ENCODE measurements around the gene DST.

DNA sequence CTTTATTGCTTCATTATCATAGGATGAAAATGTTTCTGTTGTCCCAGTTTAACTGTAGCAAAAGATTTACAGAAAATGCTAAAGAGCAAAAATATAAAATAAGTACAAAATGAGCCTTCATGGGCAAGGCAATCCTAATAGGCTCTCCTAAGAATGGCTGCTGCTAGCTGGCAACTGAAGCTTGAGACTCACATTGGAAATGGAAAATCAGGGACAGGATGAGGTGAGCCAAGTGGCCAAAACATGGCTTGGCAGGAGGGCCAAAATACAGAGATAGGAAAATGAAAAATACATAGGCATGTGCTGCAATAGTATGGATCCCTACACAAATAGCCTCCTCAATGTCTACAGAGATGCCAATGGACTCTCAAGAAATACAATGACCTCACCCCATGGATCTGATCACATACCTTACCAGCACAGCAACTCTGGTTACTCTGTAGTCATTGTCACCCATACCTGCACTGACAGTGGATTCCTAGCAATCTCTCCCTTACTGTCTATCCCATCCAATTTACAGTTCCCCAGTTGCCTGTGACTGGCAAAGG, 105.4 kb downstream of the DST start:
- TF ChIP-seq, protein P1, sequence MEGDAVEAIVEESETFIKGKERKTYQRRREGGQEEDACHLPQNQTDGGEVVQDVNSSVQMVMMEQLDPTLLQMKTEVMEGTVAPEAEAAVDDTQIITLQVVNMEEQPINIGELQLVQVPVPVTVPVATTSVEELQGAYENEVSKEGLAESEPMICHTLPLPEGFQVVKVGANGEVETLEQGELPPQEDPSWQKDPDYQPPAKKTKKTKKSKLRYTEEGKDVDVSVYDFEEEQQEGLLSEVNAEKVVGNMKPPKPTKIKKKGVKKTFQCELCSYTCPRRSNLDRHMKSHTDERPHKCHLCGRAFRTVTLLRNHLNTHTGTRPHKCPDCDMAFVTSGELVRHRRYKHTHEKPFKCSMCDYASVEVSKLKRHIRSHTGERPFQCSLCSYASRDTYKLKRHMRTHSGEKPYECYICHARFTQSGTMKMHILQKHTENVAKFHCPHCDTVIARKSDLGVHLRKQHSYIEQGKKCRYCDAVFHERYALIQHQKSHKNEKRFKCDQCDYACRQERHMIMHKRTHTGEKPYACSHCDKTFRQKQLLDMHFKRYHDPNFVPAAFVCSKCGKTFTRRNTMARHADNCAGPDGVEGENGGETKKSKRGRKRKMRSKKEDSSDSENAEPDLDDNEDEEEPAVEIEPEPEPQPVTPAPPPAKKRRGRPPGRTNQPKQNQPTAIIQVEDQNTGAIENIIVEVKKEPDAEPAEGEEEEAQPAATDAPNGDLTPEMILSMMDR (IDR thresholded peaks at IDR 0.05; ENCODE audit: low read length), result no peak
- no peak for TF ChIP-seq EZH2 (IDR thresholded peaks at IDR 0.05; ENCODE audit: borderline replicate concordance, low read length)
